NT2/D1 (cell line): ENCODE measurements around the gene EPB41L1.

Experiments
- SUZ12 ChIP-seq: IDR thresholded peaks from 2 replicates; pipeline ENCODE4 v1.6.1; 2011; ENCODE audit not compliant: insufficient read length, insufficient read depth; ENCODE audit errors: extremely low read depth
- YY1 ChIP-seq: IDR thresholded peaks from 2 replicates; pipeline ENCODE4 v1.6.1; 2011; ENCODE audit not compliant: insufficient read length, insufficient read depth

DNA sequence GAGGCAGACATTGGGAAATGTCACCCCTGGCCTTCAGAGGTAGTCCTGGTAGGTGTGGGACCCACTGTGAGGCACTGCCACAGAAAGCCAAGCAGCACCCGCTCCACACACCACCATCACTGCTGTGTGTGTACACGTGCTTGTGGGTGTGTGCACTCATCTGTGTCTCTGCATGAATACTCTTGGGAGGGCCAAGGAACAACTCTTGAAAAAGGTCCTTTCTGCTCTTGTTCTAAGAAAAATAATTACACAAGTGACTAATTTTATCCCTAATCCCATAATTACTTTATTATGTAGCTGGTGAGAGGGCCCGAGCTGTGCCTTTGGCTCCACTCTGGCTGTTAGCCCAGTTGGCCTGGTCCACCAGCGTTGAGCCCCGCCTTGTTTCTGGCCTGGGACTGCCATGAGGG, 21.7 kb upstream of the EPB41L1 start:
- TF ChIP-seq YY1 (no peak), SUZ12 (no peak)
